ENCODE measurements around the gene IRF4.

DNA sequence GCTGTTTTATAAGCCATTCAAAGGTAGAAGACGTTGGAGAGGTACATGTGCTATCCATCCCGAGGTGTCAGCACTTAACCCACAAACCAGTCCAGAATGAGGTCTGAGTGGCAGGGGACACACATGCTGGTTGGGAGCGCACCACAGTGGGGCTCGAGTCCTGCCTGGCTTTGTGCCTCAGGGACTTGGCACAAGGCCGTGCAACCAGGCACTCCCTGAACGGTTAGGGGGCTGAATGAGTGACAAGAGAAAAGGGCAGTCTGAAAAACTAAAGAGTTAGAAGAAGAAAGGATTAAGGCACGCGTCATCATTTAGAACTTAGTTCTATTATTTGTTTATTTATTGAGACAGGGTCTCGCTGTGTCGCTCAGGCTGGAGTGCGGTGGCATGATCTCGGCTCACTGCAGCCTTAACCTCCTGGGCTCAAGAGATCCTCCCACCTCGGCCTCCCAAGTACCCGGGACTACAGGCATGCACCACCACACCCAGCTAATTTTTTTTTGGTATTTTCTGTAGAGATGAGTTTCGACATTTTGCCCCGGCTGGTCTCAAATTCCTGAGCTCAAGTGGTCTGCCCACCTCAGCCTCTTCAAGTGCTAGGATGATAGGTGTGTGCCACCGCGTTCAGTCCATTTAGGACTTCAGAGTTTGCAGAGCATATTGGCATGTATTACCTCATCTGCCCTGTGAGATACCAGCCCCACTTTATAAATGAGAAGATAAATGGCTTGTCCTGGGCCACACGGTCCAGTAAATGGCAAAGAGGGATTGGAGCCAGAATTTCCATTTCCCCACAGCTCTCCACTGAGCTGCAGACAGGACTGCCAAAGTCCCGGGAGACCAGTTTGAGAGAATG is 47.4 kb upstream of the IRF4 start:
- TF ChIP-seq, protein P1, sequence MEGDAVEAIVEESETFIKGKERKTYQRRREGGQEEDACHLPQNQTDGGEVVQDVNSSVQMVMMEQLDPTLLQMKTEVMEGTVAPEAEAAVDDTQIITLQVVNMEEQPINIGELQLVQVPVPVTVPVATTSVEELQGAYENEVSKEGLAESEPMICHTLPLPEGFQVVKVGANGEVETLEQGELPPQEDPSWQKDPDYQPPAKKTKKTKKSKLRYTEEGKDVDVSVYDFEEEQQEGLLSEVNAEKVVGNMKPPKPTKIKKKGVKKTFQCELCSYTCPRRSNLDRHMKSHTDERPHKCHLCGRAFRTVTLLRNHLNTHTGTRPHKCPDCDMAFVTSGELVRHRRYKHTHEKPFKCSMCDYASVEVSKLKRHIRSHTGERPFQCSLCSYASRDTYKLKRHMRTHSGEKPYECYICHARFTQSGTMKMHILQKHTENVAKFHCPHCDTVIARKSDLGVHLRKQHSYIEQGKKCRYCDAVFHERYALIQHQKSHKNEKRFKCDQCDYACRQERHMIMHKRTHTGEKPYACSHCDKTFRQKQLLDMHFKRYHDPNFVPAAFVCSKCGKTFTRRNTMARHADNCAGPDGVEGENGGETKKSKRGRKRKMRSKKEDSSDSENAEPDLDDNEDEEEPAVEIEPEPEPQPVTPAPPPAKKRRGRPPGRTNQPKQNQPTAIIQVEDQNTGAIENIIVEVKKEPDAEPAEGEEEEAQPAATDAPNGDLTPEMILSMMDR (IDR thresholded peaks at IDR 0.05): no peak
- TF ChIP-seq GABPA (IDR thresholded peaks at IDR 0.05; ENCODE audit: low read depth) (no peak), RAD21 (IDR thresholded peaks at IDR 0.05; ENCODE audit: low read length) (no peak), POLR2AphosphoS5 (IDR thresholded peaks at IDR 0.05; ENCODE audit: low read depth, low read length) (no peak), TAF1 (IDR thresholded peaks at IDR 0.05; ENCODE audit: borderline replicate concordance, low read depth, low read length) (no peak)
- TF ChIP-seq, protein P2, sequence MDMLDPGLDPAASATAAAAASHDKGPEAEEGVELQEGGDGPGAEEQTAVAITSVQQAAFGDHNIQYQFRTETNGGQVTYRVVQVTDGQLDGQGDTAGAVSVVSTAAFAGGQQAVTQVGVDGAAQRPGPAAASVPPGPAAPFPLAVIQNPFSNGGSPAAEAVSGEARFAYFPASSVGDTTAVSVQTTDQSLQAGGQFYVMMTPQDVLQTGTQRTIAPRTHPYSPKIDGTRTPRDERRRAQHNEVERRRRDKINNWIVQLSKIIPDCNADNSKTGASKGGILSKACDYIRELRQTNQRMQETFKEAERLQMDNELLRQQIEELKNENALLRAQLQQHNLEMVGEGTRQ (IDR thresholded peaks at IDR 0.05; ENCODE audit: borderline replicate concordance, low read depth, low read length): no peak

All from SK-N-SH (cell line).